Kasumi-1 (cell line): Measurements from ENCODE around the gene SPATA12.

ENCODE experiments used
- DNase-seq, 2 experiments: peaks; one replicate each; lab custom pipeline; 2025; lab: John Stamatoyannopoulos, UW

SPATA12 gene

DNA sequence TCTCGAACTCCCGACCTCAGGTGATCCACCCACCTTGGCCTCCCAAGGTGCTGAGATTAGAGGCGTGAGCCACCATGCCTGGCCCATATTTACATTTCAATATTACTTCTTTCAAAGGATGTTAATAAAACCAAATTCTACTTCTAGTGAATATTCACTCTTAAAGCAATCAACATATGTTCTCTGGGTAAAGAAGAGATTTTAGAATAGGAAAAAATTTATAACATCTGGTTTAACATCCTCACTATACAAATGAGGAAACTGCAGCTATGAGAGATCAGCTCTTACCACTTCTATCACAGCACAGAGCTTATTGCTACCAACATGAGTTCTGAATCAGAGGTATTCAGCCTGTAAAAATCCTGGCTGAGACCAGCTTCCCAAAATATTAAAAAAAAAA lies 56.0 kb downstream of the SPATA12 start:
- no peak for DNase-seq

GRCh38 chr3:57118254-57118653 lies 57.8 kb downstream of the SPATA12 start:
- DNase-seq = no peak

GRCh38 chr3:57120040-57120439 lies 59.6 kb downstream of the SPATA12 start:
- no peak for DNase-seq

GRCh38 chr3:57120451-57121174 lies 60.1 kb downstream of the SPATA12 start:
- DNase-seq = no peak
